CD4-positive, alpha-beta T cell treated with Interferon alpha-2 for 1 hour (primary cell): Measurements from ENCODE around the gene TNIK.
"Not testable (repeated sequence)": the region's sequence is repeated elsewhere in the genome, so short reads cannot be mapped to it uniquely, and the experiment has no call there.

Experiments
- DNase-seq, 2 donors: peaks; one replicate each; pipeline ENCODE4 v3.0.0-alpha.2; 2020 to 2022

Gene TNIK

GRCh38 chr3:171468296-171468906, 8.2 kb upstream of the TNIK start:
- no peak for DNase-seq

GRCh38 chr3:171465763-171466162, 5.6 kb upstream of the TNIK start:
- no peak for DNase-seq

GRCh38 chr3:171464462-171464861, 4.3 kb upstream of the TNIK start:
- no peak for DNase-seq

GRCh38 chr3:171462224-171462623, 2.0 kb upstream of the TNIK start:
- peak; percentile 2 to 56 for DNase-seq

- no peak for DNase-seq
Measured at GRCh38 chr3:171461525-171461917, 1.3 kb upstream of the TNIK start.

GRCh38 chr3:171460725-171461524, 720 bp upstream of the TNIK start:
- peak in 1 of 2 donors; percentile 41 for DNase-seq

GRCh38 chr3:171459137-171459941, 866 bp downstream of the TNIK start:
- peak; percentile 65 to 76 for DNase-seq

GRCh38 chr3:171458864-171459136, 1.4 kb downstream of the TNIK start:
- no peak for DNase-seq

GRCh38 chr3:171458071-171458863, 1.9 kb downstream of the TNIK start:
- peak; percentile 41 to 74 for DNase-seq

GRCh38 chr3:171457607-171458061, 2.6 kb downstream of the TNIK start:
- DNase-seq: peak in 1 of 2 donors; percentile 34

GRCh38 chr3:171456765-171457606, 3.2 kb downstream of the TNIK start:
- DNase-seq: no peak

GRCh38 chr3:171455603-171456550, 4.3 kb downstream of the TNIK start:
- no peak for DNase-seq

- DNase-seq: no peak
Measured at GRCh38 chr3:171454041-171454440, 6.2 kb downstream of the TNIK start.

GRCh38 chr3:171453180-171453886, 6.9 kb downstream of the TNIK start:
- no peak for DNase-seq

GRCh38 chr3:171452328-171452727, 7.9 kb downstream of the TNIK start:
- no peak for DNase-seq

GRCh38 chr3:171451915-171452314, 8.3 kb downstream of the TNIK start:
- no peak for DNase-seq

GRCh38 chr3:171447579-171447891, 12.7 kb downstream of the TNIK start:
- not testable (repeated sequence) for DNase-seq

GRCh38 chr3:171446801-171447578, 13.2 kb downstream of the TNIK start:
- no peak for DNase-seq

- DNase-seq: no peak
Measured at GRCh38 chr3:171446301-171446700, 13.9 kb downstream of the TNIK start.
